ENCODE data around the gene PDCD5.
A peak's percentile ranks its signal among the peaks of the same experiment; 100 is the strongest.
"Not testable (repeated sequence)": the region's sequence is repeated elsewhere in the genome, so short reads cannot be mapped to it uniquely, and the experiment has no call there.

PDCD5 gene

GRCh38 chr19:32580353-32580900, 563 bp upstream of the PDCD5 start:
- DNase-seq (ENCODE audit: low read depth), result no peak
- H3K4me3 ChIP-seq (replicated peaks; ENCODE audit: low read depth, low read length), result peak overlapping the region; percentile 94
- TF ChIP-seq CTCF (IDR thresholded peaks at IDR 0.05; ENCODE audit: low read length, missing control alignments), result no peak

GRCh38 chr19:32581705-32582179, 752 bp downstream of the PDCD5 start:
- peak; percentile 74 for DNase-seq (ENCODE audit: low read depth)
- no peak for TF ChIP-seq CTCF (IDR thresholded peaks at IDR 0.05; ENCODE audit: low read length, missing control alignments)

GRCh38 chr19:32587747-32588504, 6.9 kb downstream of the PDCD5 start:
- not testable (repeated sequence) for DNase-seq (ENCODE audit: low read depth); H3K4me3 ChIP-seq (replicated peaks; ENCODE audit: low read depth, low read length)

More at GRCh38 chr19:32581705-32582179, 752 bp downstream of the PDCD5 start:
- peak overlapping the region; percentile 94 for H3K4me3 ChIP-seq (replicated peaks; ENCODE audit: low read depth, low read length)

GRCh38 chr19:32594021-32594420, 13.0 kb downstream of the PDCD5 start:
- no peak for TF ChIP-seq CTCF (IDR thresholded peaks at IDR 0.05; ENCODE audit: low read length, missing control alignments)
- no peak for DNase-seq (ENCODE audit: low read depth)
- H3K4me3 ChIP-seq (replicated peaks; ENCODE audit: low read depth, low read length), result no peak overlapping the region

- no peak for DNase-seq (ENCODE audit: low read depth)
- H3K4me3 ChIP-seq (replicated peaks; ENCODE audit: low read depth, low read length), result no peak overlapping the region
- no peak for TF ChIP-seq CTCF (IDR thresholded peaks at IDR 0.05; ENCODE audit: low read length, missing control alignments)
Measured at GRCh38 chr19:32595491-32595890, 14.5 kb downstream of the PDCD5 start.

GRCh38 chr19:32598022-32598421, 17.0 kb downstream of the PDCD5 start:
- no peak for DNase-seq (ENCODE audit: low read depth)
- TF ChIP-seq CTCF (IDR thresholded peaks at IDR 0.05; ENCODE audit: low read length, missing control alignments), result no peak
- no peak overlapping the region for H3K4me3 ChIP-seq (replicated peaks; ENCODE audit: low read depth, low read length)

GRCh38 chr19:32599258-32599657, 18.3 kb downstream of the PDCD5 start:
- no peak for DNase-seq (ENCODE audit: low read depth)
- no peak for TF ChIP-seq CTCF (IDR thresholded peaks at IDR 0.05; ENCODE audit: low read length, missing control alignments)
- no peak overlapping the region for H3K4me3 ChIP-seq (replicated peaks; ENCODE audit: low read depth, low read length)
